AG20443 (cell line): ENCODE measurements around the gene AGFG2.

ENCODE experiments used
- DNase-seq: peaks from one replicate; pipeline ENCODE4 v3.0.0; 2012; ENCODE audit warnings: low spot score, mixed read lengths

Gene AGFG2

DNA sequence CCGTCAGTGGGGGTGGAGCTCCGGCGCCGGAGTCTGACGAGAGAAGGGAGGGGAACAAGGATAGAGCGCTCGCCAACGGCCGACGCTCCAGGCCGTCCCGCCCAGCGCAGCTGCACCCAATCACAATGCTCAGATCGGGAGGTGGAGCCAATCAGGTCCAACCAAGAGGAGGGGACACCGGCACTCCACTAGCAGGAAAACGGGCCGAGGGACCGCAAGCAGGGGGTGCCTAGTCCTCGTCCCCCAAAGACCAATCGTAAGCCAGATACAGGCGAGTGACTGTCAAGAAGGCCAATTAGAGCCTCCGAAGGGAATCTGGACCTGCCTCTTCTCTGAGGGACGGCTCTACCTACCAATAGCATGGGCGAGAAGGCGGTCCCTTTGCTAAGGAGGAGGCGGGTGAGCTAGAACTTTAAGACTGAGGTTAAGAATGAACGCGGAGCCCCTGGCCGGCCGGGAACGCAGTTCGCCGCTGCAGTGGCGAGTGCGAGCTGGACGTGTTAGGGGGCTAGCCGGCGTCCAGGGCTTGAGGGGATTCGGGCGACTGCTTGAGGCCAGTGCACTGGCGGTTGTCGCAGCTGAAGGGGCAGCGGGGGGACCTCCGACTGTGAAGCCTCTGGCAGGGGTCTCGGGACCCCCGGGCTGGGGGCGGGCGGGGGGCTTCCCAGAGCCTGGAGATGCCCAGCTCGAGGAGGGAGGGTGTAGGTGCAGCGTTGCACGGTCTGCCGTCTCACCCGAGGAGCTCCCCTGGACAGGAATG, 47.4 kb downstream of the AGFG2 start, which contains the start of gene FBXO24:
Gene FBXO24, plus strand, starts transcription at position 63 of the 760 bp plus-strand sequence. Its CDS starts 298 bp downstream, at position 361.
- peak; percentile 99 for DNase-seq

- DNase-seq: peak; percentile 26
Observed at GRCh38 chr7:100588438-100588837, 49.4 kb downstream of the AGFG2 start.

- no peak for DNase-seq
Observed at GRCh38 chr7:100589341-100589947, 50.4 kb downstream of the AGFG2 start.

DNA sequence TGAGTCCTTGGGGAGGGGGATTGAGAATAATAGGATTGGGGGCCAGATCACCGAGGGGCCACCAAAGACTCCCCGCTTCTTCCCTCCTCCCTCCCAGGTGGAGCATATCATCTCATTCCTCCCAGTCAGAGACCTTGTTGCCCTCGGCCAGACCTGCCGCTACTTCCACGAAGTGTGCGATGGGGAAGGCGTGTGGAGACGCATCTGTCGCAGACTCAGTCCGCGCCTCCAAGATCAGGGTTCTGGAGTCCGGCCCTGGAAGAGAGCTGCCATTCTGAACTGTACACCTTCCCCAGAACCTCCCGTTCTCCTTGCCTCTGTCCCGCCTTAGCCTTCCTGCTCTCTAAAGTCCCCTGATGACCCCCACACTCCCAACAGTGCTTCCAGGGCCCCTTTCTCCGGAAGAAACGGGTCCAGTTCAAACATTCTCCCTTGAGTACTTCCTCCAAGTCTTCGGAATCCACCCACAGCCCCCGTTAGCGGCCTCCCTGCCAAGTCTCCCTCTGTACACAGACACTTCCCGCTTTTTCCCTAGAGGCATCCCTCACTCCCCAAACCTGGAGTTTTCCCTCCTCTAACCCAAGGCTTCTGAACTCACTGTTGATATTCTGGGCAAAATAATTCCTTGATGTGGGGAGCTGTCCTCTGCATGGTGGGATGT, 51.2 kb downstream of the AGFG2 start:
- DNase-seq: no peak

DNA sequence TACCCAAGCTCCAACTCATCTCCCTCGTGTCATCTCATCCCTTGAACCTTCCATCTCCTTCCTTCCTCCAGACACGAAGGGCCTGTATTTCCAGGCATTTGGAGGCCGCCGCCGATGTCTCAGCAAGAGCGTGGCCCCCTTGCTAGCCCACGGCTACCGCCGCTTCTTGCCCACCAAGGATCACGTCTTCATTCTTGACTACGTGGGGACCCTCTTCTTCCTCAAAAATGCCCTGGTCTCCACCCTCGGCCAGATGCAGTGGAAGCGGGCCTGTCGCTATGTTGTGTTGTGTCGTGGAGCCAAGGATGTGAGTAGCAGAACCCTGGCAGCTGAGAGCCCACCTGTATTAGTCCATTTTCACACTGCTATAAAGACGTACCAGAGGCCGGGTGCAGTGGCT, 52.6 kb downstream of the AGFG2 start:
- no peak for DNase-seq

DNA sequence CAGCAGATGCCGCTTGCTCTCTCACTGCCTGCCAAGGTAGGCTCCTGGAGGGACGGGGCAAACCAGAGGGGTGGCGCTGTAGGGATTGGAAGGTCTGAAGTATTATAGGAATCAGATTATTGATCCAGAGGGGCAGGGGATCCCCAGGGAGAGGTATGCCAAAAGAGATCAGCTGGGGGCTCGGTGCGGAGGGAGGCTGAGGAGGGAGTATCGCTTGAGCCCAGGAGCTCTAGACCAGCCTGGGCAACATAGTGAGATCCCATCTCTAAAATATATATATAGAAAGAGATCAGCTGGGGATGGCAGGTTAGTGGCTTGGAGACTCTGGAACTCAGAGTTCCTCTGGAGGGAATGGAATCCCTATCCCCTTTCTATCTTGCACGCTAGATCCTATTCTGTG, 56.2 kb downstream of the AGFG2 start:
- no peak for DNase-seq

- DNase-seq: no peak
Observed at GRCh38 chr7:100598425-100598824, 59.4 kb downstream of the AGFG2 start.

- no peak for DNase-seq
Observed at GRCh38 chr7:100599911-100600729, 61.1 kb downstream of the AGFG2 start.

- no peak for DNase-seq
Observed at GRCh38 chr7:100600730-100601038, 61.7 kb downstream of the AGFG2 start.

DNA sequence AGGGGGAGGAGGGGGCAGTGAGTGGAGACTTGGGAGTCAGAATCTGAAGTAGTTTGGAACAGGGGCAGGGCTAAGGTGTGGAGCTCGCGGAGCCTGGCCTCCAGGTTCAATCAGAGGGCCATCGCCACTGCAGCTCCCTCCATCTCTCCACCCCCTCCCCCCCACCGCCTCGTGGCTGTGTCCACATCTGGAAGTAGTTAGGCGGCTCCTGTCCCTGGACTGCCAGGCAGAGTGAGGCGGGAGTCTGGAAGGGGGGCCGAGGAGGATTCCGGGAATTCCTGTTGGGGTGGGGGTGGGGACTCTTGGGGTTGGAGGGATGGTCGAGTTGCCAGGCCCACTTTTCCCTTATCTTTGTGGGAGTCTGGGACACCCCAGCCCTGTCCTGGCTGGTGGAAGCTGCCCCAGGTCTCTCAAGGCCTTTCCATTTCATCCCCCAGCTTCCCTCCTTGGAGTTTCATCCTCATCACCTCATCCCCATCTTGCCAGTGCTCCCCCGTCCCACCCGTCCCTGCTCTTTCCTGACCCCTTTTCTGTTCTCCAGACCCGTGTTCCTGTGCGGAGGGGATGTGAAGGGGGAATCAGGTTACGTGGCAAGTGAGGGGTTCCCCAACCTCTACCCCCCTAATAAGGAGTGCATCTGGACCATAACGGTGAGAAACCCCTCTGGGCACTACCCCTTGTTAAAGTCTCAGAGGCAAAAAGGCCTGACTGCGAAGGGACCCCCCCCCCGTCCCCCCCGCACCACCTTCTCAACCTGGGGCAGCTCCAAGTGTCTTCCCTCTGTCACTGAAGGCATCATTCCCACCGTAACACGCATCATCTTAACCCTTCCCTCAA, 64.1 kb downstream of the AGFG2 start:
- DNase-seq: peak; percentile 91

- peak; percentile 21 for DNase-seq
Observed at GRCh38 chr7:100603726-100604027, 64.7 kb downstream of the AGFG2 start.

GRCh38 chr7:100604028-100604975, 65.3 kb downstream of the AGFG2 start:
- peak; percentile 84 for DNase-seq

DNA sequence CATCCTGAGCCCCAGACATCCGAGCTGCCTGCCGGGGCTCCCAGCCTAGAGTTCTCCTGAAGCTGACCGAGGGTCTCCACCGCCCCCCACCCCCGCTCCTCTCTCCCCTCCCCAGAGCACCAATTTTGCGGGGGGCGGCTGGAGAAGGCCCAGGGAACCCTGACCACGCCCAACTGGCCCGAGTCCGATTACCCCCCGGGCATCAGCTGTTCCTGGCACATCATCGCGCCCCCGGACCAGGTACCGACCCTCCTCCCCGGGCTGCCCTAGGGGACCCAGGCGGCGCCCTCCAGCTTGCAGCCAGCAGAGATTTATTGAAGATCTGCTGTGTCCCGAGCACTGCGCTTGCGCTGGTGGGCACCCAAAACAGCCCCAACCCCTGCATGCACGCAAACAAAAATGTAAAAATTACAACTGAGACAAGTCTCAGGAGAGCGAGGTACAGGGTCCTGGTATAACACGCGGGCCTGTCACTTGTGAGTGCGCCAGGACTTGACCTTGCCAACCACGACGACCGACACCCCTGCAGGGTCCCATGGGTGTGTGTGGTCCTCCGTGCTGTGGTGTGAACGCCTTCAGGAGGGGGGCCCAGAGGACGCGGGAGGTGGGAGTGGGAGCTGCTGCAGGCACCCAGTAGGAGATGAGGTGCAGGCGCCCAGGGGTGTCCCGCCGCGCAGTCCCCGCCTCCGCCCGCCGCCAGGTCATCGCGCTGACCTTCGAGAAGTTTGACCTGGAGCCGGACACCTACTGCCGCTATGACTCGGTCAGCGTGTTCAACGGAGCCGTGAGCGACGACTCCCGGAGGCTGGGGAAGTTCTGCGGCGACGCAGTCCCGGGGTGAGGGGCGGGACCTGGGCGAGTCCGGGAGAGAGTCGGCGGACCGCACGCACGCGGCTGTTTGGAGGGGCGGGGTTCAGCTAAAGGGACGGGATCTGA, 66.2 kb downstream of the AGFG2 start:
- DNase-seq: no peak

- DNase-seq: no peak
Observed at GRCh38 chr7:100606313-100606712, 67.3 kb downstream of the AGFG2 start.

- DNase-seq: no peak
Observed at GRCh38 chr7:100607111-100607510, 68.1 kb downstream of the AGFG2 start.

GRCh38 chr7:100609958-100610357, 71.0 kb downstream of the AGFG2 start:
- no peak for DNase-seq

DNA sequence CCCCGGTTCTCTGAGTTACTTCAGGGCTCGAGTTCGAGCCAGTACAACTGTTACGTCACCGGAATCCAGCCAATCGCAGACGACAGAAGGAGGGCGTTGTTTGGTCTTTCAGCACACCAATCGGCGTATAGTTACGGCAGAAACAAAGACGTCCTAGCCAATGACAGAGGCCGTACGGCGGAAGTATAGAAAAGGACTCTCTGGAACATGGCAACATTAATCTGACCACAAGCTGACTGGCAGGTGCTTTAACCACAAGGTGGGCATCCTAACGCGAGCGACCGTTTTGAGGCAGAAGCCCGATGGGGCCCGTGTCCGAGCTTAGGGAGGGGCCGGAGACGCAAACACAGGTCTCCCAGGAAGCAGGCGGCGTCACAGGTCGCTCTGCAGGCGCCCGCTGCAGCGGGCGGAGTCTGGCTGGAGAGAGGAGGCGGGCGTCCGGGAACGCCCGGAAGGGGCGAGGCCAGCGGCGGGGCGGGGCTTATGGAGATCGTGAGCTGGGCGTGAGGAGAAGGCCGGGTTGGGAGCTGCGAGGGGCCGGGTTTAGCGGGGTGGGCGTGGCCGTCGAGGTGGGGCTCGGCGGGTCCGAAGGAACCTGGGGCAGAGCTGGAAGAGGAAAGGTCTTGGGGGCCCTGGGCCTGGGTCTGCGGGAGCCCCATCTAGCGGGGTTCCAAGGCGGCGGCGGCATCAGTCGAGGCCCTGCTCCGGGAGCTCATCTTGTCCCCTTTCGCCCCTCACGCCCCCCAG, 73.2 kb downstream of the AGFG2 start, which contains the start of gene MOSPD3:
Gene MOSPD3, plus strand, starts transcription at position 558 of the 747 bp plus-strand sequence. CDS start 252 bp downstream, outside the sequence.
- DNase-seq: peak; percentile 99

DNA sequence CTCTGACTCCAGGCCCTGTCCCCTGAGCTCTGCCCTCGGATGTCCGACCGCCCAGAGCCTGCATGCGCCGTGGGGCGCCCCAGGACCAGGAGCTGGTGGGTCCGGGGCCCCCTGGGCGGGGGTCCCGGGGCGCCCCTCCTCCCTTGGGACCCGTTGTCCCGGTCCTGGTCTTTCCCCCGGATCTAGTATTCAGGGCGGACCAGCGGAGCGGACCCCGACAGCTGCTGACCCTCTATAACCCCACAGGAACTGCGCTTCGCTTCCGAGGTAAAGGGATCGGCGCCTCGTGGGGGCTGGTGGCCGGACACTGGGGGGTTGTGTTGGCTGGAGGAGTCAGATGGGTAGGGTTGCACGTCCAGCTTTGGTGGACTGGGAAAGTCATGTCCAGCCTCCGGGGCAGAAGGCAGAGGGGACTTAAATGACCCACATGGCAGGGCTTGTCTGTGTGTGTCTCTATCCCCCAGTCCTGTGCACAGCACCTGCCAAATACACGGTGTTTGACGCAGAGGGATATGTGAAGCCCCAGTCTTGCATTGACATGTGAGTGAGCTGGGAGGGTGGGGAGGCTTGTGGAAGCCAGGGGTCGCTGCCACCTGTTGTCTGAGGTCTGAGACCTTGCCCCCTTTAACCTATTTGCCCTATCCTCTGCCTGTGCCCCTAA, 73.9 kb downstream of the AGFG2 start:
- no peak for DNase-seq
